GM18873 (cell line): ENCODE data around the gene IFNE.
"Not testable (repeated sequence)": the region's sequence is repeated elsewhere in the genome, so short reads cannot be mapped to it uniquely, and the experiment has no call there.

Experiments used
- ATAC-seq: cut with Tn5 transposase; IDR thresholded peaks from one replicate; pipeline ENCODE4 v1.9.1; 2021; ENCODE audit warnings: mild to moderate bottlenecking, moderate library complexity, moderate number of reproducible peaks; ENCODE audit not compliant: unreplicated experiment, low FRiP score

The IFNE gene

GRCh38 chr9:21502586-21502985 lies 20.5 kb upstream of the IFNE start:
- no peak for ATAC-seq

GRCh38 chr9:21499912-21500311 lies 17.8 kb upstream of the IFNE start:
- ATAC-seq: no peak

- no peak for ATAC-seq
Observed at GRCh38 chr9:21491756-21492155, 9.6 kb upstream of the IFNE start.

- ATAC-seq: no peak
Observed at GRCh38 chr9:21481470-21482056, 550 bp downstream of the IFNE start.

- no peak for ATAC-seq
Observed at GRCh38 chr9:21479152-21479702, 2.9 kb downstream of the IFNE start.

- ATAC-seq: no peak
Observed at GRCh38 chr9:21477466-21477865, 4.6 kb downstream of the IFNE start.

GRCh38 chr9:21473236-21473635 lies 8.9 kb downstream of the IFNE start:
- no peak for ATAC-seq

- no peak for ATAC-seq
Observed at GRCh38 chr9:21470126-21470525, 12.0 kb downstream of the IFNE start.

- no peak for ATAC-seq
Observed at GRCh38 chr9:21465859-21466518, 16.1 kb downstream of the IFNE start.

- ATAC-seq: no peak
Observed at GRCh38 chr9:21465138-21465537, 17.0 kb downstream of the IFNE start.

- no peak for ATAC-seq
Observed at GRCh38 chr9:21461377-21461776, 20.7 kb downstream of the IFNE start.

- peak; percentile 77 for ATAC-seq
Observed at GRCh38 chr9:21455320-21455719, 26.8 kb downstream of the IFNE start.

GRCh38 chr9:21454149-21454548 lies 28.0 kb downstream of the IFNE start:
- no peak for ATAC-seq

GRCh38 chr9:21452681-21453080 lies 29.4 kb downstream of the IFNE start:
- ATAC-seq: no peak

GRCh38 chr9:21450733-21451394 lies 31.2 kb downstream of the IFNE start:
- no peak for ATAC-seq

- not testable (repeated sequence) for ATAC-seq
Observed at GRCh38 chr9:21449312-21449711, 32.8 kb downstream of the IFNE start.

- peak; percentile 84 for ATAC-seq
Observed at GRCh38 chr9:21443849-21444625, 38.1 kb downstream of the IFNE start.

GRCh38 chr9:21440139-21440538 lies 42.0 kb downstream of the IFNE start, which contains the start of gene IFNA1:
TSS of gene IFNA1 (plus strand) at chr9:21440439. CDS start at chr9:21440508, 69 bp downstream.
- no peak for ATAC-seq

GRCh38 chr9:21435015-21435383 lies 47.1 kb downstream of the IFNE start:
- not testable (repeated sequence) for ATAC-seq

GRCh38 chr9:21434202-21435014 lies 47.7 kb downstream of the IFNE start:
- no peak for ATAC-seq
